ENCODE data around the gene S100A4.
"Not testable (repeated sequence)": the region's sequence is repeated elsewhere in the genome, so short reads cannot be mapped to it uniquely, and the experiment has no call there.

The S100A4 gene

GRCh38 chr1:153532769-153533599 is 12.6 kb downstream of the S100A4 start:
- peak; percentile 64 for DNase-seq

GRCh38 chr1:153532181-153532580 is 13.4 kb downstream of the S100A4 start:
- DNase-seq: no peak

- no peak for DNase-seq
These were observed 14.0 kb downstream of the S100A4 start for GRCh38 chr1:153531638-153532037.

- no peak for DNase-seq
These were observed 17.9 kb downstream of the S100A4 start for GRCh38 chr1:153527683-153528040.

GRCh38 chr1:153527023-153527682 is 18.5 kb downstream of the S100A4 start:
- no peak for DNase-seq

GRCh38 chr1:153526132-153526543 is 19.5 kb downstream of the S100A4 start:
- DNase-seq: no peak

GRCh38 chr1:153525088-153525728 is 20.4 kb downstream of the S100A4 start:
- DNase-seq: no peak

GRCh38 chr1:153522353-153523048 is 23.1 kb downstream of the S100A4 start:
- DNase-seq: not testable (repeated sequence)

GRCh38 chr1:153521808-153522207 is 23.8 kb downstream of the S100A4 start:
- DNase-seq: not testable (repeated sequence)

- no peak for DNase-seq
These were observed 24.7 kb downstream of the S100A4 start for GRCh38 chr1:153520818-153521476.

- not testable (repeated sequence) for DNase-seq
These were observed 25.4 kb downstream of the S100A4 start for GRCh38 chr1:153520137-153520691.

GRCh38 chr1:153519242-153519641 is 26.4 kb downstream of the S100A4 start:
- no peak for DNase-seq

GRCh38 chr1:153515504-153516394 is 29.9 kb downstream of the S100A4 start:
- DNase-seq: no peak

- DNase-seq: no peak
These were observed 31.9 kb downstream of the S100A4 start for GRCh38 chr1:153513666-153514065.

GRCh38 chr1:153513023-153513422 is 32.6 kb downstream of the S100A4 start:
- no peak for DNase-seq

- peak; percentile 57 for DNase-seq
These were observed 34.6 kb downstream of the S100A4 start for GRCh38 chr1:153510984-153511410.

- no peak for DNase-seq
These were observed 35.8 kb downstream of the S100A4 start for GRCh38 chr1:153509729-153510354.

GRCh38 chr1:153509036-153509435 is 36.6 kb downstream of the S100A4 start:
- DNase-seq: no peak

- DNase-seq: no peak
These were observed 37.6 kb downstream of the S100A4 start for GRCh38 chr1:153507926-153508583.

GRCh38 chr1:153506831-153507413 is 38.7 kb downstream of the S100A4 start:
- DNase-seq: peak; percentile 51
